ENCODE measurements around the gene PDIA2.
"Not testable (repeated sequence)": the region's sequence is repeated elsewhere in the genome, so short reads cannot be mapped to it uniquely, and the experiment has no call there.

DNA sequence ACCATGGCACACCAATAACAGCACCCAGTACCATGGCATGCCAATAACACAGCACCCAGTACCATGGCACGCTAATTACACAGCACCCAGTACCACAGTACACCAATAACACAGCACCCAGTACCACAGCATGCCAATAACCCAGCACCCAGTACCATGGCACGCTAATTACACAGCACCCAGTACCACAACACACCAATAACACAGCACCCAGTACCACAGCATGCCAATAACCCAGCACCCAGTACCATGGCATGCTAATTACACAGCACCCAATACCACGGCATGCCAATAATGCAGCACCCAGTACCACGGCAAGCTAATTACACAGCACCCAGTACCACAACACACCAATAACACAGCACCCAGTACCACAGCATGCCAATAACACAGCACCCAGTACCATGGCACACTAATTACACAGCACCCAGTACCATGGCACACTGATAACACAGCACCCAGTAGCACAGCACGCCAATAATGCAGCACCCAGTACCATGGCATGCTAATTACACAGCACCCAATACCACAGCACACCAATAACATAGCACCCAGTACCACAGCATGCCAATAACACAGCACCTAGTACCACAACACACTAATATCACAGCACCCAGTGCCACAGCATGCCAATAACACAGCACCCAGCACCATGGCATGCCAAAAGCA, 51.3 kb downstream of the PDIA2 start:
- not testable (repeated sequence) for TF ChIP-seq CTCF, POLR2AphosphoS5, EP300, POLR2A (IDR thresholded peaks at IDR 0.05)
